Smooth muscle cell of the coronary artery (primary cell): Measurements from ENCODE around the gene PIANP. TPM values are rescaled to one million over a fixed set of nuclear protein-coding genes. Genes with fewer than 3 reads are reported as not detected.

Experiments
- total RNA-seq: library from RNA; depleted of rRNA; stranded (reverse); fragments of >200 nt; gene quantifications from 2 replicates; pipeline ENCODE4 v1.2.3, GENCODE V29; 2014; ENCODE audit warnings: low replicate concordance

Gene PIANP
- under 0.01 and 0.38 TPM in 2 replicates for total RNA-seq

DNA sequence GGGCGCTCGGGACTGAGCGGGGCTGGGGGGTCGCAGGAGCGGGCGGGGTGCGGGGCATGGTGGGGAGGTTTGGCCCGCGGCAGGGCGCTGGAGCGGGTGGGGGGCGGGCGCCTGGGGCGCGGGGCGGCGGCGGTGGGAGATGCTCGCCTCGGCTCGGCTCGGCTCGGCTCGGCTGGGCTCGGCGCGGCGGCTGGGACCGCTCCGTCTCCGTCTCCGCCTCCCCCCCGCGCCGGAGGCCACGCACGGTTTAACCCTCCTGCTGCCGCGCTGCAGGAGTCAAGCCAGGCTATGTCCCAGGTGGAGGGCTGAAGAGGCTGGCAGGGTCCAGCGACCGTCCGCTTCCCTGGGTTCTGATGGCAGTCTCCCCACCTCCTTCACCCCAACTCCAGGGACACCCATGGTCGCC is at the start of gene PIANP:
PIANP (minus strand) TSS at position 170 of the 406 bp plus-strand sequence. CDS start 2,754 bp downstream, outside the sequence.

GRCh38 chr12:6723607-6724408 is 23.2 kb upstream of the PIANP start, which contains the start of gene COPS7A:
Gene COPS7A, plus strand, starts transcription at chr12:6724046. Its CDS starts 611 bp downstream, at chr12:6724657.

DNA sequence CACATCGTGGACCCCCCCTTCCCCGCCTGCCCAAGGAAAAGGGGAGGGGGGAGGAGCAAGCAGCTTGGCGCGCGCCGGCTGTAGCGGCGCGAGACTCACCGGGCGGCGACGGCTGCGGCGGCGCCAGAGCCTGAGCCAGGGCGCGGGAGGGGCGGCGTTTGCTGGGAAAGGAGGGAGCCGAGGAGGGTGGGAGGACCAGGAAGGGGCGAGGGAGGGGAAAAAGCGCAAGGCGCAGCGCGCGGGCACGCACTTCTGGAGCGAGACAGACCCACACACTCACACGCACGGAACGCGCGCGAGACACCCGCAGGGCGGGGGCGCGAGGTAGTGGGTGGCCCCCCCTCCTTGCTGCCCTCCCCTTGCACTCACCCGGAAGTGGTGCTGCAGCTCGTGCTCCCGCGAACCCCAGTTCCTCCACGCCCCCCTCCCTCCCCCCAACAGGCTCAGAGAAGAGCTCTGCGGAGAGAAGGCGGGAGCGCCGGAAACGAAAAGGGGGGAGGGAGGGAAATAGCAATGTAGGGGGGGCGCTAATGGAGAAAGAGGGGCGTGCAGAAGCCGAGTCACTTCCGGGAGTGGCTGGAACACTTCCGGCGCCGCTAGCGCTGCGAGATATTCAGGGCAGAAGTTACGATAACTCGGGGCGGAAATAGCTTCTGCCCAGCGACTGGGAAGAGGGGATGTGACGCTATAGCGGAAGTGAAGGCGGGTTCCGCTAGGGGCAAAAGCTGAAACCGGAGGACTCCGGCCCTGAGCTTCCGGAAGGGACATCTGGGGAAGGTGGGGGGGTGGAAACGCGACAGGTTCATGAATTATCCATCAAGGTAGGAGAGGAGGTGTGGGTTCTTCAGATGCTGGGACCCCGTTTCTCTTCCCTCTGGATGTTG is 11.4 kb downstream of the PIANP start, which contains the start of gene ZNF384:
ZNF384 (minus strand) TSS at position 377 of the 884 bp plus-strand sequence. CDS start 9,855 bp downstream, outside the sequence.

GRCh38 chr12:6662906-6663742 is 37.5 kb downstream of the PIANP start, which contains the start of gene ING4:
Gene ING4, minus strand, starts transcription at chr12:6663119. Its CDS starts 18 bp downstream, at chr12:6663101.

DNA sequence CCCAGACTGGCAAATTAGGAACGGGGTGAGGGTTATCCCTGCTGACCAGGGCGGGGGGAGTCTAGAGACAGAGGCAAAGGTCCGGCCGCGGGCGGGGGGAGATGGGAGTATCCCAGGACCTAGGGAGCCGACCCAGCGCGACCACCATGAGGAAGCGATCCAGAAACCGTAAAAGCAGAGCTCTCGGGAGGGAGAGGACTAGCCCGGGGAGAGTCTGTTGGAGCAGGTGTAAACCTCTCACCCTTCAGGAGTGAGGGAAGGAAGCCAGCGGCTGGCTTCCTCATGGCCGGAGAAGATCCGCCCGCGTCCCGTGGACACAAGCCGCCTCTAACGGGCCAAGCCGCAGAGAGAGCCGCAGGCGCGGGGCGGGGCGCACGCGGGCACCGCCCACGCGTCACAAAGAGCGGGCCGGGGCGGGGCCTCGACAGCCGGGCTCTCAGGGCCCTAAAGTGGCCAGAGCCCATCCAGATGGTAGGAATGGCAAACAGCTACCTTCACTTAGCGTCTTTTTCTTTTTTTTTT is 53.5 kb downstream of the PIANP start, which contains the start of gene ACRBP:
ACRBP (minus strand) TSS at position 350 of the 522 bp plus-strand sequence; CDS start at position 284, 66 bp downstream.

Other genes with a start within 250 kb of the PIANP start
- gene TAPBPL, start 248.8 kb downstream of the PIANP start, total RNA-seq, result 5.1 and 15.4 TPM in 2 replicates
- 8.6 and 19.4 TPM in 2 replicates for gene VAMP1, start 230.1 kb downstream of the PIANP start, total RNA-seq
- gene MRPL51, start 207.6 kb downstream of the PIANP start, total RNA-seq, result 92.0 and 176 TPM in 2 replicates
- 15.0 and 30.4 TPM in 2 replicates for gene NCAPD2, start 206.7 kb downstream of the PIANP start, total RNA-seq
- gene GAPDH, start 166.3 kb downstream of the PIANP start, total RNA-seq, result 7,358 and 9,019 TPM in 2 replicates
- 8.8 and 36.9 TPM in 2 replicates for gene IFFO1, start 144.8 kb downstream of the PIANP start, total RNA-seq
- 11.5 and 20.7 TPM in 2 replicates for gene NOP2, start 132.5 kb downstream of the PIANP start, total RNA-seq
- 187 and 210 TPM in 2 replicates for gene CHD4, start 93.4 kb downstream of the PIANP start, total RNA-seq
- gene LPAR5, start 64.9 kb downstream of the PIANP start, total RNA-seq, result under 0.01 TPM in 1 of 2 replicates, not detected in the other
- 0.23 TPM in 1 of 2 replicates, not detected in the other for gene ACRBP, start 53.4 kb downstream of the PIANP start, total RNA-seq
- 22.7 and 27.0 TPM in 2 replicates for gene ING4, start 37.7 kb downstream of the PIANP start, total RNA-seq
- gene ZNF384, start 11.4 kb downstream of the PIANP start, total RNA-seq, result 8.3 TPM in 2 replicates
- gene COPS7A, start 23.2 kb upstream of the PIANP start, total RNA-seq, result 87.9 and 180 TPM in 2 replicates
- 66.7 and 158 TPM in 2 replicates for gene MLF2, start 52.3 kb upstream of the PIANP start, total RNA-seq
- gene PTMS, start 65.5 kb upstream of the PIANP start, total RNA-seq, result 43.6 and 51.7 TPM in 2 replicates
- 0.15 TPM in 1 of 2 replicates, not detected in the other for gene LAG3, start 71.7 kb upstream of the PIANP start, total RNA-seq
- gene CD4, start 88.7 kb upstream of the PIANP start, total RNA-seq, result 0.23 and 0.47 TPM in 2 replicates
- 1.3 and 4.3 TPM in 2 replicates for gene GPR162, start 121.0 kb upstream of the PIANP start, total RNA-seq
- 74.8 and 101 TPM in 2 replicates for gene P3H3, start 127.6 kb upstream of the PIANP start, total RNA-seq
- gene GNB3, start 140.1 kb upstream of the PIANP start, total RNA-seq, result 1.7 and 1.8 TPM in 2 replicates
- gene CDCA3, start 150.5 kb upstream of the PIANP start, total RNA-seq, result 0.59 and 4.4 TPM in 2 replicates
- 82.5 and 88.9 TPM in 2 replicates for gene USP5, start 151.3 kb upstream of the PIANP start, total RNA-seq
- 1,121 and 1,519 TPM in 2 replicates for gene TPI1, start 166.7 kb upstream of the PIANP start, total RNA-seq
- gene SPSB2, start 172.5 kb upstream of the PIANP start, total RNA-seq, result 5.6 and 7.4 TPM in 2 replicates
- 10.6 and 15.7 TPM in 2 replicates for gene LRRC23, start 204.0 kb upstream of the PIANP start, total RNA-seq
- 20.3 and 32.5 TPM in 2 replicates for gene ENO2, start 213.8 kb upstream of the PIANP start, total RNA-seq
- 4.0 and 6.4 TPM in 2 replicates for gene ATN1, start 227.1 kb upstream of the PIANP start, total RNA-seq
- gene RNU7-1, start 243.0 kb upstream of the PIANP start, total RNA-seq, result not detected in 2 replicates
- gene C12orf57, start 243.2 kb upstream of the PIANP start, total RNA-seq, result 173 and 204 TPM in 2 replicates